DND-41 (cell line): Measurements from ENCODE around the gene BMP4.

Experiments
- ATAC-seq: fragments of 200-7000 bp; cut with Tn5 transposase; 3 replicates; pipeline ENCODE4 v1.9.1; 2021; ENCODE audit warnings: low read depth; ENCODE audit not compliant: insufficient read depth
- DNase-seq: peaks from one replicate; pipeline ENCODE4 v3.0.0-alpha.2; 2020
- H2AFZ ChIP-seq: 2 replicates; pipeline ENCODE4 v1.6.0; 2012; ENCODE audit warnings: low read depth, low read length
- H3K27ac ChIP-seq: 2 replicates; pipeline ENCODE4 v1.5.1; 2012; ENCODE audit warnings: low read length, inconsistent platforms
- H3K27me3 ChIP-seq: fragments of 200-600 bp; sonication (generic); 2 replicates; pipeline ENCODE4 v1.6.0; 2012; ENCODE audit warnings: low read length, mild to moderate bottlenecking, inconsistent platforms; ENCODE audit not compliant: insufficient read depth, poor library complexity
- H3K36me3 ChIP-seq: 2 replicates; pipeline ENCODE4 v1.5.1; 2012; ENCODE audit warnings: low read length, inconsistent platforms; ENCODE audit not compliant: insufficient read depth
- H3K4me1 ChIP-seq: 2 replicates; pipeline ENCODE4 v1.5.1; 2012; ENCODE audit warnings: mild to moderate bottlenecking, low read length; ENCODE audit not compliant: insufficient read depth
- H3K4me2 ChIP-seq: 2 replicates; pipeline ENCODE4 v1.6.0; 2012; ENCODE audit warnings: mild to moderate bottlenecking, moderate library complexity, low read length, inconsistent platforms; ENCODE audit not compliant: insufficient read depth
- H3K4me3 ChIP-seq, 2 experiments: fragments of 200-600 bp in 1 of 2; shearing (Covaris generic) in 1 of 2; 2 replicates each; pipeline ENCODE4 v1.5.1; 2012 to 2016; ENCODE audit warnings: inconsistent platforms in 2 of 2, low read length in 2 of 2, mild to moderate bottlenecking in 2 of 2, low read depth in 1 of 2, moderate library complexity in 1 of 2
- H3K79me2 ChIP-seq: 2 replicates; pipeline ENCODE4 v1.6.0; 2012; ENCODE audit warnings: low read length, inconsistent platforms; ENCODE audit not compliant: insufficient read depth
- H3K9ac ChIP-seq: 2 replicates; pipeline ENCODE4 v1.6.0; 2012; ENCODE audit warnings: low read depth, mild to moderate bottlenecking, inconsistent platforms, low read length, moderate library complexity
- H3K9me3 ChIP-seq: 2 replicates; pipeline ENCODE4 v1.5.1; 2012; ENCODE audit warnings: low read length, moderate library complexity, mild to moderate bottlenecking, inconsistent platforms; ENCODE audit not compliant: insufficient read depth, severe bottlenecking
- H4K20me1 ChIP-seq: 2 replicates; pipeline ENCODE4 v1.6.0; 2012; ENCODE audit warnings: low read length; ENCODE audit not compliant: insufficient read depth
- EZH2 ChIP-seq: IDR thresholded peaks from 3 replicates; pipeline ENCODE4 v1.6.1; 2012; ENCODE audit warnings: borderline replicate concordance, low read depth, mild to moderate bottlenecking, moderate library complexity, low read length, inconsistent platforms; ENCODE audit not compliant: severe bottlenecking
- TF ChIP-seq, protein P1 (sequence below): IDR thresholded peaks from 2 replicates; pipeline ENCODE4 v1.5.1; 2012; ENCODE audit warnings: borderline replicate concordance, low read length, moderate library complexity, mild to moderate bottlenecking; ENCODE audit not compliant: poor library complexity, severe bottlenecking; ENCODE audit errors: extremely low read depth

BMP4 gene

GRCh38 chr14:54001189-54001878, 44.7 kb upstream of the BMP4 start:
- no peaks in the 10 kb centered on the region for H3K27me3 ChIP-seq
- TF ChIP-seq, protein P1, sequence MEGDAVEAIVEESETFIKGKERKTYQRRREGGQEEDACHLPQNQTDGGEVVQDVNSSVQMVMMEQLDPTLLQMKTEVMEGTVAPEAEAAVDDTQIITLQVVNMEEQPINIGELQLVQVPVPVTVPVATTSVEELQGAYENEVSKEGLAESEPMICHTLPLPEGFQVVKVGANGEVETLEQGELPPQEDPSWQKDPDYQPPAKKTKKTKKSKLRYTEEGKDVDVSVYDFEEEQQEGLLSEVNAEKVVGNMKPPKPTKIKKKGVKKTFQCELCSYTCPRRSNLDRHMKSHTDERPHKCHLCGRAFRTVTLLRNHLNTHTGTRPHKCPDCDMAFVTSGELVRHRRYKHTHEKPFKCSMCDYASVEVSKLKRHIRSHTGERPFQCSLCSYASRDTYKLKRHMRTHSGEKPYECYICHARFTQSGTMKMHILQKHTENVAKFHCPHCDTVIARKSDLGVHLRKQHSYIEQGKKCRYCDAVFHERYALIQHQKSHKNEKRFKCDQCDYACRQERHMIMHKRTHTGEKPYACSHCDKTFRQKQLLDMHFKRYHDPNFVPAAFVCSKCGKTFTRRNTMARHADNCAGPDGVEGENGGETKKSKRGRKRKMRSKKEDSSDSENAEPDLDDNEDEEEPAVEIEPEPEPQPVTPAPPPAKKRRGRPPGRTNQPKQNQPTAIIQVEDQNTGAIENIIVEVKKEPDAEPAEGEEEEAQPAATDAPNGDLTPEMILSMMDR: no peak
- TF ChIP-seq EZH2: no peak
- no peak for ATAC-seq
- H3K9ac ChIP-seq: no peak overlapping the region
- H2AFZ ChIP-seq: no peak overlapping the region
- H4K20me1 ChIP-seq: no peaks in the 10 kb centered on the region
- no peaks in the 10 kb centered on the region for H3K4me1 ChIP-seq
- H3K4me2 ChIP-seq: no peak overlapping the region
- H3K36me3 ChIP-seq: no peaks in the 10 kb centered on the region
- no peak overlapping the region for H3K27ac ChIP-seq
- no peaks in the 10 kb centered on the region for H3K79me2 ChIP-seq
- H3K9me3 ChIP-seq: no peaks in the 10 kb centered on the region
- no peak for DNase-seq
- H3K4me3 ChIP-seq: no peak overlapping the region

DNA sequence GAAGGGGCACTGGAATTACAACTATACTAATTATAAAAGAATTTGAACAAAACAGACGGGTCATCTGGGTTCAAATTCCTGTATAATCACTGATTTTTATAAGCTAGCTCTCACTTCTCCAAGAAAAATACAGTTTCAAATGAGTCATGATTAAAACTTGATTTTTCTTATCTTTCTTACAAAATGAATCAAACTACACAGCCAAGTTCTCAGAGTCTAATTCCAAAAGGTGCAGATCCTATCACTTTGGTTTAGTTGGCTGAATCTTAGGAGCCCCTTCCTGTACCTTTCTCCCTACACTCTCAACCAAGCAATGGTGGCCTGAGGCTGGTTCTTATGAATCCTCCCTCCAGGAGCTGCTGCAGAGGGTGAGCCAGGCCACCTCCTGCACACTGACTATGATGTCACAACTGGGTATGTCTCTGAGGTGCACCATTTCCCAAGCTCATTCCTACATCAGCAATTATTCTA, 43.8 kb upstream of the BMP4 start:
- no peak overlapping the region for H3K27ac ChIP-seq
- no peak overlapping the region for H3K4me2 ChIP-seq
- H3K36me3 ChIP-seq: no peaks in the 10 kb centered on the region
- ATAC-seq (no peak), DNase-seq (no peak)
- no peaks in the 10 kb centered on the region for H3K27me3 ChIP-seq
- TF ChIP-seq EZH2: no peak
- TF ChIP-seq, protein P1: no peak
- H3K9ac ChIP-seq: no peak overlapping the region
- no peaks in the 10 kb centered on the region for H3K4me1 ChIP-seq
- H2AFZ ChIP-seq: no peak overlapping the region
- no peak overlapping the region for H3K4me3 ChIP-seq
- H3K9me3 ChIP-seq: no peaks in the 10 kb centered on the region
- H4K20me1 ChIP-seq: no peaks in the 10 kb centered on the region
- H3K79me2 ChIP-seq: no peaks in the 10 kb centered on the region

DNA sequence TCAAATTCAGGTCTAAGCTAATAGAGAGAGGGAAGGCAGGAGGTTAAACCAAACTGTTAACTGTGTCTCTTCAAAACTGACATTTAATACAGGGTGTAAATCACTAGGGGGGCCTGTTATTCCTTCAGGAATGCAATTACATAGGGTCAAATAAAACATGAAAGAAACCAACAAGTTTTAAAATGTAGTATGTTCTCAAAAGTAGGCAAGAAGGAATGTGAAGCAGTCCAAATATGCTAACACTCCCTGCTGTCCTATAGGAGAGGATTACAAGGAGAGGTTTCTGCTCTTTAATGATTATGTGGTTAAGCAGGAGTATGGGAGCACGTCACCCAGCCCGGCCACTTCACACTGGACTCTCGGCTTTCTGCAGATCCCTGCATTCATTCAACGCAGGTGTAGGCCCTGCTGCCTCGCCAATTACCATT, 42.5 kb upstream of the BMP4 start:
- Histone ChIP-seq H2AFZ (no peak overlapping the region), H3K4me1 (peaks cover 5% of the 10 kb centered on the region; the same call in 1 of the 2 replicates), H3K9me3 (no peaks in the 10 kb centered on the region), H3K4me3 (no peak overlapping the region), H3K79me2 (no peaks in the 10 kb centered on the region), H4K20me1 (no peaks in the 10 kb centered on the region), H3K27ac (no peak overlapping the region), H3K36me3 (no peaks in the 10 kb centered on the region), H3K9ac (no peak overlapping the region), H3K27me3 (no peaks in the 10 kb centered on the region), H3K4me2 (no peak overlapping the region)
- no peak for ATAC-seq
- no peak for DNase-seq
- no peak for TF ChIP-seq EZH2
- TF ChIP-seq, protein P1: no peak
